Gastrocnemius medialis (tissue), 4 donors: ENCODE results near the gene RAD51B. TPM values are rescaled to one million over a fixed set of nuclear protein-coding genes. Genes with fewer than 3 reads are reported as not detected.
"Not testable (repeated sequence)": the region's sequence is repeated elsewhere in the genome, so short reads cannot be mapped to it uniquely, and the experiment has no call there.

Experiments
- ATAC-seq, 2 donors: fragments of 150-250 bp; one replicate each; pipeline ENCODE4 v1.9.1; 2016
- DNase-seq, 2 donors: peaks; one replicate each; pipeline ENCODE4 v3.0.0-alpha.2; 2019
- H3K27ac ChIP-seq, 4 donors: fragments of 200-600 bp; sonication (generic); 1 replicate in 1 of 4; 2 replicates in 3 of 4; pipeline ENCODE4 v1.5.1; 2016 to 2018; ENCODE audit warnings: mild to moderate bottlenecking in 2 of 4, moderate library complexity in 1 of 4
- H3K27me3 ChIP-seq, 3 donors: fragments of 200-600 bp; sonication (generic) in 2 of 3; 1 replicate in 1 of 3; 2 replicates in 2 of 3; pipeline versions ENCODE4 v1.5.1 to v1.6.0; 2016 to 2019; ENCODE audit warnings: mild to moderate bottlenecking in 1 of 3, moderate library complexity in 1 of 3
- H3K36me3 ChIP-seq, 2 donors: fragments of 200-600 bp; sonication (generic) in 1 of 2; one replicate each; pipeline ENCODE4 v1.5.1; 2017 to 2018
- H3K4me1 ChIP-seq, 2 donors: fragments of 200-600 bp; sonication (generic) in 1 of 2; one replicate each; pipeline ENCODE4 v1.5.1; 2016 to 2017; ENCODE audit warnings: mild to moderate bottlenecking in 2 of 2
- H3K4me3 ChIP-seq, 4 donors: fragments of 200-600 bp; sonication (generic) in 3 of 4; 1 replicate in 1 of 4; 2 replicates in 3 of 4; pipeline ENCODE4 v1.5.1; 2016 to 2019; ENCODE audit warnings: mild to moderate bottlenecking in 2 of 4
- H3K9me3 ChIP-seq, 3 donors: fragments of 200-600 bp; sonication (generic) in 2 of 3; 1 replicate in 1 of 3; 2 replicates in 2 of 3; pipeline ENCODE4 v1.5.1; 2016 to 2019
- CTCF ChIP-seq, 5 experiments: fragments of 450-650 bp in 3 of 5; fragments of 200-600 bp in 2 of 5; sonication (generic) in 2 of 5; IDR thresholded peaks in 4 of 5; conservative IDR thresholded peaks in 1 of 5; 1 replicate in 4 of 5; 2 replicates in 1 of 5; pipeline ENCODE4 v1.5.1; 2016 to 2019; ENCODE audit warnings: antibody characterized with exemption in 5 of 5, mild to moderate bottlenecking in 3 of 5, moderate library complexity in 3 of 5
- POLR2A ChIP-seq, 2 donors: fragments of 450-650 bp; IDR thresholded peaks; one replicate each; pipeline ENCODE4 v1.6.1; 2017; ENCODE audit warnings: antibody characterized with exemption in 2 of 2, mild to moderate bottlenecking in 2 of 2, moderate library complexity in 2 of 2
- in situ Hi-C, 4 donors: fragments of 200-750 bp; cut with MboI; loops; one replicate each; pipeline versions ENCODE4 v1.15.0 to v1.8.0; 2017; ENCODE audit warnings: low sequenced_read_pairs in 4 of 4
- intact Hi-C: fragments of 100-400 bp; cut with DNase I; formaldehyde crosslinking; loops from one replicate; pipeline ENCODE4 v1.15.1; 2023; ENCODE audit warnings: low total_unique reads
- total RNA-seq, 4 donors: library from RNA; depleted of rRNA; stranded (reverse); fragments of >200 nt; gene quantifications; one replicate each; pipeline versions ENCODE4 v1.1.0 to v1.2.3, GENCODE V29; 2016

Gene RAD51B
- total RNA-seq, 4 donors from 2014 or later: 1.6 to 3.3 (median 2.4) TPM

GRCh38 chr14:68020999-68021663 lies 201.6 kb downstream of the RAD51B start:
- in situ Hi-C loops (no loop called here), intact Hi-C loops (no loop called here)
- H3K36me3 ChIP-seq: no peaks in the 10 kb centered on the region
- no peak for TF ChIP-seq POLR2A (IDR thresholded peaks at IDR 0.05)
- H3K27me3 ChIP-seq: no peaks in the 10 kb centered on the region
- no peak overlapping the region for H3K27ac ChIP-seq
- no peak overlapping the region for H3K4me3 ChIP-seq
- H3K4me1 ChIP-seq: no peaks in the 10 kb centered on the region
- DNase-seq (no peak), ATAC-seq (no peak)
- H3K9me3 ChIP-seq: no peaks in the 10 kb centered on the region

GRCh38 chr14:68027276-68027675 lies 207.7 kb downstream of the RAD51B start:
- H3K36me3 ChIP-seq: no peaks in the 10 kb centered on the region
- in situ Hi-C loops: no loop called here

GRCh38 chr14:68028075-68028474 lies 208.5 kb downstream of the RAD51B start:
- Histone ChIP-seq H3K4me1 (no peaks in the 10 kb centered on the region), H3K9me3 (no peaks in the 10 kb centered on the region), H3K27me3 (no peaks in the 10 kb centered on the region), H3K27ac (no peak overlapping the region), H3K4me3 (no peak overlapping the region), H3K36me3 (no peaks in the 10 kb centered on the region)
- ATAC-seq (no peak), DNase-seq (no peak)
- intact Hi-C loops (no loop called here), in situ Hi-C loops (no loop called here)
- TF ChIP-seq CTCF (IDR thresholded peaks at IDR 0.05 in 4 of 5, conservative IDR thresholded peaks at IDR 0.05 in 1 of 5) (no peak), POLR2A (IDR thresholded peaks at IDR 0.05) (no peak)

More at GRCh38 chr14:68027276-68027675, 207.7 kb downstream of the RAD51B start:
- no peaks in the 10 kb centered on the region for H3K27me3 ChIP-seq
- DNase-seq: no peak
- H3K4me3 ChIP-seq: no peak overlapping the region
- no peak for TF ChIP-seq CTCF (IDR thresholded peaks at IDR 0.05 in 4 of 5, conservative IDR thresholded peaks at IDR 0.05 in 1 of 5)
- ATAC-seq: no peak
- intact Hi-C loops: no loop called here
- no peak overlapping the region for H3K27ac ChIP-seq
- H3K9me3 ChIP-seq: no peaks in the 10 kb centered on the region
- no peaks in the 10 kb centered on the region for H3K4me1 ChIP-seq

GRCh38 chr14:68031011-68031410 lies 211.4 kb downstream of the RAD51B start:
- H3K4me1 ChIP-seq, H3K27me3 ChIP-seq, ATAC-seq, H3K27ac ChIP-seq, H3K9me3 ChIP-seq, in situ Hi-C loops, DNase-seq, H3K36me3 ChIP-seq, H3K4me3 ChIP-seq, intact Hi-C loops: not testable (repeated sequence)

GRCh38 chr14:68032154-68032553 lies 212.6 kb downstream of the RAD51B start:
- no peaks in the 10 kb centered on the region for H3K36me3 ChIP-seq
- in situ Hi-C loops: no loop called here
- ATAC-seq: no peak
- no peak for TF ChIP-seq POLR2A (IDR thresholded peaks at IDR 0.05)
- no peak for TF ChIP-seq CTCF (IDR thresholded peaks at IDR 0.05 in 4 of 5, conservative IDR thresholded peaks at IDR 0.05 in 1 of 5)
- H3K9me3 ChIP-seq: no peaks in the 10 kb centered on the region
- no peak for DNase-seq
- no peaks in the 10 kb centered on the region for H3K27me3 ChIP-seq
- H3K4me1 ChIP-seq: no peaks in the 10 kb centered on the region
- no peak overlapping the region for H3K27ac ChIP-seq
- intact Hi-C loops: no loop called here
- H3K4me3 ChIP-seq: no peak overlapping the region
